NB4 (cell line): Measurements from ENCODE around the gene CYP20A1.

Source experiments
- CTCF ChIP-seq: IDR thresholded peaks from one replicate; pipeline ENCODE4 v1.5.1; 2012; ENCODE audit warnings: low read depth, low read length
- POLR2A ChIP-seq: IDR thresholded peaks from 2 replicates; pipeline ENCODE4 v1.6.1; 2011; ENCODE audit warnings: mild to moderate bottlenecking; ENCODE audit not compliant: insufficient read length; ENCODE audit errors: extremely low read depth

- TF ChIP-seq CTCF (peak; percentile 69), POLR2A (no peak)
Observed at GRCh38 chr2:203225423-203226039, 13.3 kb upstream of the CYP20A1 start.
